Measurements from ENCODE around the gene LRCH1.
A peak's percentile ranks its signal among the peaks of the same experiment; 100 is the strongest.

LRCH1 gene

DNA sequence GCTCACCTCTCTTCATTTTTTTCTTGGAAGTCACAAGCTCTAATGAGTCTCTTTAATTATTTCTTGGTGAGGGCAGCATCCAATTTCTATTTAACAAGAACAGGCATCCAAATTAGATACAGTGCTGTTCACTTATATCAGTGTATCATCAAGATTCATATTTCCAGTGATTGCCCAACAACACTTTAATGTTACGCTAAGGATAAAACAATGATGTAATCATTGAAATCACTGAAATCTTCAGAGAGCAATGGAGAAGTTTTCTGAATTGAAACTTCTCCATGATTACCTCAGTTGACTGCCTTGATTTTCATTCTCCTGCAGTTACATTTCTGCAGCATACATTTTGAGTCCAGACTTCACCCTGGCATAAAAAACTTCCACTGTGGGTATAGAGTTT is 17.1 kb upstream of the LRCH1 start:
- DNase-seq (ENCODE audit: low read depth) = no peak

DNA sequence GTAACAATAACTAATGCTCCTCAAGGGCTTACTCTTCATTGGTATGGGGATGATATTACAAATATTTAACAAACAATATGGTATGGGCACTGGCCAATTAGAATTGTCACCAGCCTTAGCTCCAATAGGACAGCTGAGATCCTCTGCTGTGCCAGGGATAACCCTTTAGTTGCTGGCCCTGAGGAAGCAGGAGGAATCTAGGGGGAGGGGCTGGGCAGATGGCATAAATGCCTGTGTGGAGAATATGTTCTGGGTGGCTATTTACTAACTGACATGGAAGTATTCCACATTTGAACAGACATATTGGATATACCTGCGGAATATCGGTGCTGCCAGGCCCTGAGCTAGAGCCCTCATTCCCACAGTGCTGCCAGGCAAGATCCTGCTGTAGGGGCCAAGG is 16.6 kb upstream of the LRCH1 start:
- no peak for DNase-seq (ENCODE audit: low read depth)

DNA sequence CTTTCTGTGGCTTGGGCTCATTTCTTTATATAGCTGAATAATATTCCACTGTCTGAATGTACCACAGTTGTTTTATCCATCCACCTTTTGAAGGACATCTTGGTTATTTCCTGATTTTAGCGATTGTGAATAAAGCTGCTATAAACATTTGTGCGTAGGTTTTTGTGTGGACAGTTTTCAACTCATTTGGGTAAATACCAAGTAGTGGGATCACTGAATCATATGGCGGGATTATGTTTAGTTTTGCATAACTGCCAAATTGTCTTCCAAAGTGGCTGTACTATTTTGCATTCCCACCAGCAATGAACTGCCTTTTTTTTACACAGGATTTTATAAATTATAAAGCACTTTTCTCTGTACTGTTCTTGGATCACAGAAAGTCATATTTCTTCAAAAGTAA is 13.7 kb upstream of the LRCH1 start:
- no peak for DNase-seq (ENCODE audit: low read depth)

DNA sequence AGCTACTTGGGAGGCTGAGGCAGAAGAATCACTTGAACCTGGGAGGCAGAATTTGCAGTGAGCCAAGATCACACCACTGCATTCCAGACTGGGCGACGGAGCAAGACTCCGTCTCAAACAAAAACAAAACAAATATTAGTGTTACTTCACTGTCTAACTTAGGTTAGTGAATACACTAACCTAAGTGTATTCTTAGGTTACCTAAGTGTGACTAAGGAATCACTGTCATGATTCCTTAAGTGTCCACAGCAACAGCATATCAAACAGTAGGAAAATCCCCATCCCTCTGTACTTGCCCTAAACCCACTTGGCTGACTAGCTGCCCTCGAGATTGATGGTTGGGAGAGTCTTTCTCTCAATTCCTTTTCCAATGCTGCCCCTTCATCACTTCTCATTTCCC is 11.8 kb upstream of the LRCH1 start:
- no peak for DNase-seq (ENCODE audit: low read depth)

DNA sequence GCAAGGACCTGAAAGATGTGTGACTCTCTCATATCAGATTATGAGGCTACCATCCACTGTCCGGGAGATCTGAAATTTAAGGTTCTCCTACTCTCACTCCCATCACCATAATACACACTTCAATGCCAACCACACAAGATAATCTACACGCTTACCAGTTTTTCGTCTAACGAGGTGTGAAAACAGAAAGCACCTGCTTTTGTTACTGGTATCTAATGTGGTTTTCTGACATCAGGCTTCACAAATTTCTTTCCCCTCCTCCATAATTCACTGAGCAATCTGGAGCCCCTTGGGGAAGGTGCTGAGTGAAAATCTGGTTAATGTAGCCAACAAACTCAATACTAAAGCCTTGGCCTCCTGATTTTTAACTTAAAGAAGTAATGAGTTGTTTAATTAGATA is 10.1 kb upstream of the LRCH1 start:
- DNase-seq (ENCODE audit: low read depth) = no peak

DNA sequence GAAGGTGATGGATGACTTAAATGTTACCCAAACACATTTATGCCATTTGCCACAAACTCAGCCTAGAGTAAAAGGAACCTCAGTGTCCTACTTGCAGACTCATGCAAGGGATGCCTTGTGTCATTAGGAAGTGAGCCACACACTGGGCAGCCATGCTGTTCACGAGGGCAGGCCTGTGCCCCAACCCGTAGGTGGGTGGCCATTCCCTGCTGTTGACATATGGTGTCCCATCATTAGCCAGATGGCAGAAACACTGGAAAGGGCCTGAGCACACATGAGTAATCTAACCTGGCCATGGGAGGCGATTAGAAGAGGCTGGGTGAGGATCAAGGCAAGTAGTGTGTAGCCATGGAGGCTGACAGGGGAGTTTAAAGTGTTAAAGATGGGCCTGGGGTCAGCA is 9.7 kb upstream of the LRCH1 start:
- no peak for DNase-seq (ENCODE audit: low read depth)

DNA sequence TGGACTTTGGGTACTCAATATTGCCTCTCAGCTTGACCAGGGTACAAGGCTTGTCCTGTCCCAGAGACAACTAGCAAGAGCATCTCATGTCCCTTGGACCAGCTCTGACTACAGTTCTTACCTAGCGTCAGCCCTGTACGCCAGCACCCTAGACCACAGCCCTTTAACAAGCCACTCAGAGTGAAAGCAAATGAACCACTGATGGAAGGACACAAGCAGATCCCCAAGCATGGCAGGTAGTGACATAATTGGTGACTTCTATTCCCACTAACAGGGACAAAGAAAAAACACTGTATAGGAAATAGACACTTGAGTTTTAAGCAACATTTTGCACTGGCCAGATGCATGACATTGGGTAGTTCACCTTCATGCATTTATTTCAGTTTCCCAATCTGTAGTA is 8.8 kb upstream of the LRCH1 start:
- no peak for DNase-seq (ENCODE audit: low read depth)

DNA sequence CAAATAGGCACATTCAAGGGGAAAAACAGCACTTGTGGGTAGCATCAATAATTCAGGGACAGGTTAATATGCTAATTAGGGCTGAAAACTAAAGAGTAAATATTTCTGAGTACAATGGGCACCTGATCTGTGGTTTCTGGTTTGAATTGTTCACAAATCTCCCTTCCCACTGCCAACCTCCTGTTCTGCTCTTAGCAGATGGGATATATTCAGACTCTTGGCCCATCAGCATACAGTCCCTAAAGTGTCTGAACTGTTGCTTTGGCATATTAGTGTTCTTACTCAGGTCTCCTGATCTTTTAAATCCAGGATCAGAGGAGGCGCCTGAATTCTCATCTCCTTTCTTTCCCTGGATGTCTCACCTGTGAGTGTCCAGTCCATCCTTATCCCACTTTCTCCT is 8.2 kb upstream of the LRCH1 start:
- DNase-seq (ENCODE audit: low read depth) = no peak

DNA sequence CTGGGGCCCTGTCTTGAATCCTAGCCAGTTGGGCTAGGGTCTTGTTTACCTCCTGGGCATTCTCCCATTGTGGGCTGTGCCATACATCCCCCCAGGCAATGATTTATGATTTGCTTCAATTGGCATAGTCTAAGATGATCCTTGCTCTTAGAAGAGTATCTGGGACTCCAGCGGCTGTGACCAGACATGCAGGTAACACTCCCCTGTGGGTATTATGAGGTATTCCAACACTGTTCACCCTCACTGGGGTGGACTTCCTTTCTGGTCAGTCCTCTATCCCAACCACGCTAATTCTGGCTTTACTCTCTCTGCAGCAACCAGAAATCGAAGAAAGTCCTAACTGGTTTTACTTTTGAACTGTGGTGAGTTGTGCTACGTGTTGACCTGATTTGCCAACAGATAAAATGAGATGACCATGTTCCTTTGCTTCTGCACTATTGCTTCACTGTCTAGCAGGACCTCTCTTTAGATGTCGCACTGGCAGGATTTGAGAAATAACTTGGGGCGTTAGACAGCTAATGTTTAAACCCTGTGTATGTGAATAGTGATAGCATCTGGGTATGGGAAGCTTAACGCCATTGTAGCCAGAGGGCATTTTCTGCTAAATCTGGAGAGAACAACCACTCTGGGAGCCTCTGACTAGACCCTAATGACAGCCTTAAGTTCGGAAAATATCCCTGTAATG is 6.7 kb upstream of the LRCH1 start:
- DNase-seq (ENCODE audit: low read depth) = no peak

DNA sequence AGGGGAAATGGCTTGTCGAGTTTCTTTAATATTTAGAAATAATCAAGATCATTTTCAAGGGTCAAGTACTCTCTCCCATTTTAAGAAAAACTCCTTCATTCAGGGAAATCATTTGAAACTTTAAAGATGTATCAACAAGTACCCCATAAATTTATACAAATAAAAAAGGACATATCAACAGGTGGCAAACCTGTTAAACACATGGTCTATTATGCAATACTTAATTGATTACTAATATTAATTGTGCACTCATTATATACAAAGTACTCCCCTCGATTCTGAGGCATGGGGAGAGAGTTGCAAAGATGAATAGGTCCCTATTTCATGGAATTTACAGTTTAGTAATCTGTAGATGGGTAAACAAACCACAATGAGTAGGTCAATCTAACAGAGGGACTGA is 2.1 kb upstream of the LRCH1 start:
- no peak for DNase-seq (ENCODE audit: low read depth)

DNA sequence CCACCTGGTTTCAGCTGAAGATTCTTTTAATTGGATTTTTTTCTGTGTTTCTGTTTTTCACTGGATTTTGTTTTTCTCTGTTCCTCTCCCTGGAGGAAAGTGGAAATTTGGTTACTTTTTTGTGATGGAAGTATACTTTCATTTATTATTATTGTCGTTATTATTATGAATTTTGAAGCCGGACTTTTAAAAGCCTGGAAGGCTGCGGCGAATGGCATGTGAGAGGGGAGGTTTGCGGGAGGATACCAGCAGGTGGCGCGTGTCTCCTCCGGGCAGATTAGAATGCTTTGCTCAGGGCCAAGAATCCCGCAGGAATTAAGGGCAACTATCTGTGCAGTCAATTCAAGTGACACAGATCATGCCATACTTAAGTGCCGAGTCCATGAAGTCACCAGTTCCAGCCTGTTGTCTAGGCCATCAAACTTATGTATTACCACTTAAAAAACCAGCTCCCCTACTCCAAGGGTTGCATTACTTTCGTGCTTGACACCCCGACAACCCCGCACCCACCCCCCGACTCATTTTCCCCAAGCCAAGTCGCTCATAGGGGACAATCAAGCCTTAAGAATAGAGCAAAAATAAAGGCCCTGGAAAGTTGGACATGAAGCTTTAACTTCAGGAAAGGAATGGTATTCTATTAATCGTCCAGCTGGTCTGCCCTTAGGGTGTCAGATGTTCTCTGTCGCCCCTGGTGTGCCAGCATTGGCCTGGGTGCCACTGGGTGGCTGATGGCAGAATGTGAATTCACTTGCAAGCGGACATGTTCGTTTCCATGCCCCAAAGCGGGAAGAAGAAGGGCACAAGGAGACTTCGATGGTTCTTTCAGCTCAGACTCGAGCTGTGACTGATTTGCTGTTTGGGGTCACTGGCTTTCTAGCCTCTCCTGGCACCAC is 1.3 kb upstream of the LRCH1 start:
- peak; percentile 45 for DNase-seq (ENCODE audit: low read depth)

DNA sequence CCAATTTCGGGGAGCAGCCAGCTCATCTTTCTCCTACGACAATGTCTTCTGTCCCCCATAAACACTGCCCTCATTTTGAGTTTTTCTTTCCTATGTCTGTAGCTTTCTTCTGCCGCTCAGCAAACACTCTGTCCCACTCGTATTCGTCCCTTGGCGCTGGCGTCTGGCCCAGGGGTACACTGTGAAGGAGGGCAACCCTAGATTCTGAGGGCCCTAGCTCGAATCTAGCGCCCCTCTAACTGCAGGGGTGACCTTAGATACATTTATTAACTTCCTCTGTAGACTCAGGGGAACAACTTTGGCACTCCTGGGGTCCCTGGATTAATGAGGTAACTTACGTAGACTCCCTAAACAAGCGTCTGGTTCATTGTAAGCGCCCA is 677 bp upstream of the LRCH1 start:
- no peak for DNase-seq (ENCODE audit: low read depth)

DNA sequence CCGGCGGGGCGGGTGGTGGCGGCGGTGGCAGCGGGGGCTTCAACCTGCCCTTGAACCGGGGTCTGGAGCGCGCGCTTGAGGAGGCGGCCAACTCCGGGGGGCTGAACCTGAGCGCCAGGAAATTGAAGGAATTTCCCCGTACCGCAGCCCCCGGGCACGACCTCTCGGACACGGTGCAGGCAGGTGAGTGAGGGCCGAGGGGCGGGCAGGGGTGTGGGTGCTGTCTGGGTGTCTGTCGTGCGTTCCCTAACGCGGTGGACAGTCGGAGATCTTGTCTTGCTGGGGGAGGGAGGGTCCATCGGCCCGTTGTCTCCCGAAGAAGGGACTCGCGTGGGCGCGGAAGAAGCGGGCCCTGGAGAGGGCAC is 533 bp downstream of the LRCH1 start:
- DNase-seq (ENCODE audit: low read depth) = peak; percentile 18

DNA sequence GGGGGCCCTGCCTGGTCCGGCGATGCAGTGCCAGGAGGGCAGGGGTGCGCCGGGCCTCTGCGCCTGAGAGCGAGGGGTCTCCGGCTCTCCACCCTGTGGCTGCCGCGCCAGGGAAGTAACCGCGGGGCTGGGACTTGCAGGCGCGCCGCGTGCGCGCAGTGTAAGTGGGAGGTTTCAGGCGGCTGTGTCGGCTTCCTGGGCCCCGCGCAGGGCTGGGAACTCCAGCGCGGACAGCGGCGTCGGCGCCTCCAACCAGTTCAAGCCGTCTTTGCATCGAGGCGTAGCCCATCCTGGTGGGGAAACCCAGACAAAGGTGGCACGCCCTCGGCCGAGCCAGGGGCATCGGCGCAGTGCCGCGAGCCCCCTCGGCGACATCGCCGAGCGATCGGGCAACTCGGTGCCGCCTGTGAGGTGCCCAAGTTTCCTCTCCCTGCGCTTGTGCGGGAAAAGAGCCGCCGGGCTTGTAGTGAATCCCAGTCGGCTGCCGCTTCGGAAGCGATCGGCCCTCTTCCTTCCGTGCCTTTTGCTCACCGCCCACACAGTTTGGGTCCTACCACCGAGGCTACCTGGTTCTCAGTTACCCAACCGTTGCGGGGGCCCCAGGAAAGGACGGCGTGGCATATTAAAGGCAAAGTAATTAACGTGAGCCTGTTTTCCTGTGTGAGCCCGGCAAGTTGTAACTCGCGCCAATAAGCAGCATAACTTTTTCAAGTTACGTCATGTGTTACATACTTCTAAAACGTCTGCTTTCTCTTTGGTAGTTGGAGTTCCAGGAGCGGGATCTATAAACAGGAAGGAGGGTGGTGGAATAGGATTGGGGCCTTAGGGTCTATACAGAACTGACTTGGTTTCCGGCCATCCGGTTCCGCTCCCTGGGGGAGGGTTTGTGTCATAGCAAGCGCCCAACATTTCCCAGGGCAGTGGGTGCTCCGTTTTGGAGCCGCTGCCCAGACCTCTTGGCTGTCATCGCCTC is 1.2 kb downstream of the LRCH1 start:
- DNase-seq (ENCODE audit: low read depth) = peak; percentile 52

DNA sequence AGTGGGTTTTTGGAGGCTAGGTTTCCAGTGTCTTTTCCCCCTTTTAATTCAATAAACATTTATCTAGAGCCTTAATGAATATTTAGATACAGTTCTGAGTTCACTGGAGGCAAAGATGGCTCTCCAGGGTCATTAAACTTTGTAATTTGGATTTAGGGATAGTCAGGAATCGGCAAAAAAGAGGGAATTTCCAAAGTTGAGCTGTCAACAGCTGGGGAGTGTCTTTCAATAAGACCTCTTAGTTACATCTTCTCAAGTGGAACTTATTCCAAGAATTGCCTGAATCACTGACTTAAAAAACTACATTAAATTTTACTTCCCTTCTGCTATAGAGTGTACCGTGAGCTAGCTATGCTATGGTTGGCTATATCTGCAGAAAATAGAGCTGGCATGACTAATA is 2.0 kb downstream of the LRCH1 start:
- DNase-seq (ENCODE audit: low read depth) = no peak

DNA sequence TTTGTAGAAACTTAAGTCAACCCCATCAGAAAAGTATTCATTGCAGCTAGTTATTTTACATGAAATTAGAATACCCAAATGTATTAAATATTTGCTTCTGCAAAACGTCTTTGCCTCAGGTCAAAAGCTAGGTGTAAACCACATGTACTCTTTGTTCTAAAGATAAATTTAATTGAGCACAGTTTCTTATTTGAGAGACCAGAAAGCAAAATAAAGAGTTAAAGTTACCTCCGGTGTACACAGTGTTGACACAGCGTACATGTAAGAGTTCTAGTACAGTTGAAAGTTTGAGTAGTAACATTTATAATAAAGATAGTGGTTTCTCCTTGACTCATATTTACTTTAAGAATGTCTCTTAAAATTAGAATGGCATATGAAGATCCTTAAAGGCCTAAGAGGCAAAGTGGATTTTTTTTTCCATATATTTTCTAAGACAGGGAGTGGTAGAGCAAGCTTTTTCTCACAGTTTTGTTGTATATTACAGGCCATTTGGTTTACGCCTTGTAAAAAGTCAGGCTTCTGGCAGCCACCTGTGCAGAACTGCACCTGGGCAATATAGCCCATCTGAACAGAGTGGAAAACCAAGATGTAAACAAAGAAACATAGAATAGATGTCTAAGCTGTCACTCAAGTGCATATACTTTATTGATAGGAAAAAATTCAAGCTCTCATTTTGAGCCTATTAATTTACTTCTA is 2.9 kb downstream of the LRCH1 start:
- no peak for DNase-seq (ENCODE audit: low read depth)

DNA sequence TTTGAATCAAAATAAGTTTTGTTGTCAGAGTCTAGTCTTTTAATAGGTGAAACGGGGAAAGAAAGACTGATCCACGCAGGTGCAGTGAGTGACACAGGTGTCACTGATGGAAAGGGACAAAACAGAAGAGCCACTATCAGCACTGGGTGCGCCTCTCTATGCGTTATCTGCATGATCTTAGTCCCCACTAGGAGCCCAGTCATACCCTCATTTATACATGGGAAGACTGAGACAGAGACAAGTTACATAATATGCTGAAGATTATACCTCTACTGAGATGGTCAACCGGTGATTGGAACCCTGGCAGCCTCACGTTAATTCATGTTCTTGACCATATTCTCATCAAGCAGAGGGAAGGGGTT is 3.4 kb downstream of the LRCH1 start:
- no peak for DNase-seq (ENCODE audit: low read depth)

DNA sequence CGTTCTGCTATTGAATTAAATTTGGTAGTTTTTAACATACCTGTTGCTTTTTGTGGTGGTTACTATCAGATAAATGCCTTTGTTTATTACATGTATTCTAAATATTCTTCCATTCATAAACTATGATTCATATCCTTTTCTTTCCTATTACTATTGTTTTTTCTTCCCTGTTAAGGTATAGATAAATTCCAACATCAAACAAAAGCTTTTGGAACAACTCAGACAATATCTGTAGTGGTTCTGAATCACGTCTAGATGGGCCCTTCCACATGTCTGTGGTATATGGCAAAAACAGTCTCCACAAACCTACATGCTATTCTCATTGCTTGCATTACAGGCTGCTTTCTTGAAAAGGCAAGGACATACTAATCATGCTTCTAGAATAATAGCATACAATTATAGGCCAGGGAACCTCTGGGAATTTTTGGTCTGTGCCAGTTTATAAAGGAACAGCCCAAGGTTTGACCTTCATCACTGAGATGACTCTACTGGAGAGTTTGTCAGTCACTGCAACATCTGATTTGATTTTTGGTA is 6.4 kb downstream of the LRCH1 start:
- no peak for DNase-seq (ENCODE audit: low read depth)

DNA sequence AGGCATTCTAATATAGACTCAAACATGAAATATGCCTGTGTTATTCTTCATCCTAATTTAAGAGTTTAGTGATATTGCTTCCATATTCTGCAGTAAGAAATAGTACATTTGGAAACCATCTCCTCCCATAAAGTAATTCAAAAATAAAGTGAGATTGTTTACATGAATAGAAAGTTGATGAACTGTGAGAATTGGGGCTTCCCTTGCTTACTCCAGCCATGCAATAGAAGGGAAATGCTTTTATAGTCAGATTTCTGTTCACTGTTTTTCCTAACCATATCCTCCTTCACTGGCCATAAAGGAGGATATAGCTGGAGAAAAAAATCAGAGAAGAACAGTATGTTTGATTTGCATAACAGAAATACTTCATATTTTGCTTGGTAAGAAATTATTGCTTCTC is 7.8 kb downstream of the LRCH1 start:
- no peak for DNase-seq (ENCODE audit: low read depth)

DNA sequence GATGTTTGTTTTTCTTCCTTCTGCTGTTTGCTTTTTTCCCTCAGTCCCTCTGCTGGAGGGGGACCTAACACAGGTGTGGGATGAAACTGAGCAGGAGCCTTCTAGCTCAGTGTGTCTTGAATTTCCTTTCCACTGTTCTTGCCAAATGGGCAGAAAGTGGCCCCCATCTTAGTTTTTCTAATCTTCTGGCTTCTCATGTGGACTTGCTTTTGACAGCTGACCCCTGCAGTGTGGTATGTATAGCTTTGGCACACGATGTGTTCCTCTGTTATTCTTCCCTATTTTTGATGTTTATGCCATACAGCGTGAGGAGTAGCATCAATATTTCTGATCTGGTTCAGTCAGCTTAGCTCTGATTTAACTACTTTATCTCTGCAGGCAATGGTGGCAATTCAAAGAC is 8.3 kb downstream of the LRCH1 start:
- no peak for DNase-seq (ENCODE audit: low read depth)

DNA sequence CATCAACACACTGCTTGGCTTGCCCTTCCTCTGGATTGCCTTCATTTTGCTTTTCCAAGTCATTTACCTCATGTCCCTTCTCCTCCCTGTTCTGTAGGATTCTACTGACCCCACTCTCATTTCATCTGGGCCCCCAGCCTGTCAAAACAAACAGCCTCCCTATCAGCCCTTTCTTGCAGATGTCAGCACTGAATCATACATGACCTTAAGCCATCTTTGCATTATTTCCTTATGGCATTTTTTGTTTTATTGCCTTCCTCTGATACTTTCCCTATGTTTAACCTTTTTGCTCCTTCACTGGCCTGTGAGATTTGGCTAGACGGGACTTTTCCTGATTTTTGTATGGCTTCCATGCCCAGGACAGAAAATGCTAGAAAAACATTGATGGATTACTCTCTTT is 8.7 kb downstream of the LRCH1 start:
- DNase-seq (ENCODE audit: low read depth) = no peak

DNA sequence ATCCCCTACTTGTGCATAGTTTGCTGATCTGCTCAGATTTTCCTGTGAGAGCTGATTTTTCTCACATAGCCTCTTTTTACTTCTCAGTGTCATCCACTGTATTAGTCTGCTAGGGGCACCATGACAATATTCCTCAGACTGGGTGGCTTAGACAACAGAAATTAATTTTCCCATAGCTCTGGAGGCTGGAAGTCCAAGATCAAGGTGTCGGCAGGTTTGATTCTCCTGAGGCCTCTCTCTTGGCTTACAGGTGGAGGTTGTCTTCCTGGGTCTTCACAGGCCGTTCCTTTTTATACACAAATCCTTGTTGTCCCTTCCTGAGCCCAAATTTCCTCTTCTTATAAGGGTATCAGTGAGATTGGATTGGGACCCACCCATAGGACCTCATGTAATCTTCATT is 9.2 kb downstream of the LRCH1 start:
- no peak for DNase-seq (ENCODE audit: low read depth)
